Colonic mucosa (tissue), 4 donors: ENCODE measurements around the gene AURKAIP1. TPM values are rescaled to one million over a fixed set of nuclear protein-coding genes. Genes with fewer than 3 reads are reported as not detected.

ENCODE experiments used
- DNase-seq: peaks from one replicate; pipeline ENCODE4 v3.0.0-alpha.2; 2020
- H3K27ac ChIP-seq: fragments of 200-600 bp; one replicate; pipeline ENCODE4 v1.8.0; 2021
- H3K27me3 ChIP-seq: fragments of 200-600 bp; one replicate; pipeline ENCODE4 v1.8.0; 2021
- H3K36me3 ChIP-seq: fragments of 200-600 bp; one replicate; pipeline ENCODE4 v1.8.0; 2021
- H3K4me1 ChIP-seq: fragments of 200-600 bp; one replicate; pipeline ENCODE4 v1.8.0; 2021; ENCODE audit warnings: mild to moderate bottlenecking
- H3K4me3 ChIP-seq: fragments of 200-600 bp; one replicate; pipeline ENCODE4 v1.8.0; 2021
- H3K9ac ChIP-seq, 2 donors: one replicate each; pipeline ENCODE4 v1.7.0; 2013; ENCODE audit warnings: control low read depth in 2 of 2, low read depth in 2 of 2, low read length in 2 of 2
- H3K9me3 ChIP-seq: fragments of 200-600 bp; one replicate; pipeline ENCODE4 v1.8.0; 2021
- CTCF ChIP-seq: fragments of 200-600 bp; IDR thresholded peaks from one replicate; pipeline ENCODE4 v1.8.0; 2022; ENCODE audit warnings: antibody characterized with exemption, mild to moderate bottlenecking
- intact Hi-C: fragments of 100-400 bp; cut with DNase I; formaldehyde crosslinking; loops from one replicate; pipeline ENCODE4 v1.14.1; 2022
- total RNA-seq, 2 donors: library from RNA; stranded (reverse); fragmentation: NEBNext Ultra II Directional in 1 of 2; extraction: Animal tissue kit (Norgen Biotek cat#: 25700) in 1 of 2; gene quantifications; one replicate each; pipeline ENCODE4 v1.2.1, GENCODE V29; 2021
- donor health status: healthy.
- donor health status: DM: no; HTN: no; CAD: no.
- donor health status: DM: no; HTN: no; CAD: no.

The AURKAIP1 gene
- total RNA-seq, 2 donors from 2014 or later = 179 to 332 TPM

GRCh38 chr1:1344655-1345361, 30.2 kb downstream of the AURKAIP1 start:
- no peaks in the 10 kb centered on the region for H3K9me3 ChIP-seq

DNA sequence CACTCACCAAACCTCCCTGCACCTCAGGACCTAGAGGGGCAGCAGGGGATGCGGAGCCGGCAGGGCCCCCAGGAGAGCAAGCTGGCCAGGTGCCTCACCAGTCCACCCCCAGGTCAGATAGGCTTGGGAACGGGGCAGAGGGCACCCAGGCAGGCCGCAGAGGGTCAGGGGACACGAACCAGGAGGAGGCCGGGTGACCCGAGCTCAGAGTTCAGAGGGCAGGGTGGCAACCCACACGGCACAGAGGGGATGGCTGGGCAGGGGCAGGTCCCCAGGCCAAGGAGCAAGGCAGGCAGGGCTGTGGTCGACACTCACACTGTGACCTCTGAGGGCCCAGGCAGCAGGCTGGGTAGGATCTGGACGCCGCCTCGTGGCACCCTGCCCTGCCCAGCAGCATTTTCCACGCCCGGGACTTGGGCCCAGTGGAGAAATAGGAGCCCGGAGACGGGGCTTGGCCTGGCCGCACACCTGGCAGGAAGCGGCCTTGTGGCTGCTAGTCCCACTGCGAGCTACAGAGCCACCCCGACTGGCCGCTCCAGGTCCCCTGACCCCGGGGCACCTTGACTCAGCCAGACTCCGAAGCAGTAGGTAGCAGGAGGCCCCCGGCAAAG, 31.1 kb downstream of the AURKAIP1 start:
- no peaks in the 10 kb centered on the region for H3K9me3 ChIP-seq
- H3K36me3 ChIP-seq = no peaks in the 10 kb centered on the region
- H3K4me1 ChIP-seq = peaks cover 17% of the 10 kb centered on the region
- TF ChIP-seq CTCF = no peak
- H3K9ac ChIP-seq = no peak overlapping the region
- no peak for DNase-seq
- H3K27ac ChIP-seq = no peak overlapping the region
- no peak overlapping the region for H3K4me3 ChIP-seq
- H3K27me3 ChIP-seq = no peaks in the 10 kb centered on the region
- intact Hi-C loops = no loop called here

More at GRCh38 chr1:1344655-1345361, 30.2 kb downstream of the AURKAIP1 start:
- Histone ChIP-seq H3K27ac (no peak overlapping the region), H3K4me3 (no peak overlapping the region), H3K36me3 (no peaks in the 10 kb centered on the region), H3K9ac (peak overlapping the region in 1 of 2 donors; percentile 2), H3K27me3 (no peaks in the 10 kb centered on the region), H3K4me1 (peaks cover 17% of the 10 kb centered on the region)
- intact Hi-C loops = no loop called here
- no peak for DNase-seq
- peak; percentile 30 for TF ChIP-seq CTCF

DNA sequence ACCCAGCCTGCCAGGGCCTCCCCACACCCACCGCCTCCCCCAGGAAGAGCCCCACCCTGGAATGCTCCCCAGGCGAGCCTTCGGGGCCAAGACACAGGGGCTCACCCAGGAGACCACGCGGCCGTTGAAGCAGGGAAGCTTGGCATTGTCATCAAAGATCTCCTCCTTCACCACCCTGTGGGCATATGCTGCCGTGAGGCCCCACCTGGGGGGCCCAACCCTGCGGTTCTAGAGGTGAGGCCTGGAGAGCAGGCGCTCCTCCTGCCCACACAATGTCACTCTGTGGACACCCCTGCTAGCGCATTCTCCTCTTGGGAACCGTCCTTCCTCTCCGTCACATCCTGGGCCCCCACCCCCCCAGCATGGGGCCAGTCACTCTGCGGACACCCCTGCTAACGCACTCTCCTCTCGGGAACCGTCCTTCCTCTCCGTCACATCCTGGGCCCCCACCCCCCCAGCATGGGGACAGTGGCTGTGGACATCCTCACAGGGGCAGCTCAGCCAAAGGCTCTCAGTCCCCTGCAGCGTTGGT, 32.4 kb downstream of the AURKAIP1 start:
- peaks cover 14% of the 10 kb centered on the region for H3K4me1 ChIP-seq
- intact Hi-C loops = no loop called here
- no peaks in the 10 kb centered on the region for H3K27me3 ChIP-seq
- H3K27ac ChIP-seq = no peak overlapping the region
- H3K9ac ChIP-seq = no peak overlapping the region
- TF ChIP-seq CTCF = no peak
- H3K36me3 ChIP-seq = no peaks in the 10 kb centered on the region
- no peak for DNase-seq
- no peaks in the 10 kb centered on the region for H3K9me3 ChIP-seq
- H3K4me3 ChIP-seq = no peak overlapping the region

- no peaks in the 10 kb centered on the region for H3K9me3 ChIP-seq
- no peak overlapping the region for H3K9ac ChIP-seq
- H3K27ac ChIP-seq = no peak overlapping the region
- intact Hi-C loops = no loop called here
- no peak for DNase-seq
- no peaks in the 10 kb centered on the region for H3K36me3 ChIP-seq
- no peak overlapping the region for H3K4me3 ChIP-seq
- no peak for TF ChIP-seq CTCF
- H3K27me3 ChIP-seq = no peaks in the 10 kb centered on the region
- H3K4me1 ChIP-seq = peaks cover 9% of the 10 kb centered on the region
Measured at GRCh38 chr1:1342061-1342562, 32.9 kb downstream of the AURKAIP1 start.

DNA sequence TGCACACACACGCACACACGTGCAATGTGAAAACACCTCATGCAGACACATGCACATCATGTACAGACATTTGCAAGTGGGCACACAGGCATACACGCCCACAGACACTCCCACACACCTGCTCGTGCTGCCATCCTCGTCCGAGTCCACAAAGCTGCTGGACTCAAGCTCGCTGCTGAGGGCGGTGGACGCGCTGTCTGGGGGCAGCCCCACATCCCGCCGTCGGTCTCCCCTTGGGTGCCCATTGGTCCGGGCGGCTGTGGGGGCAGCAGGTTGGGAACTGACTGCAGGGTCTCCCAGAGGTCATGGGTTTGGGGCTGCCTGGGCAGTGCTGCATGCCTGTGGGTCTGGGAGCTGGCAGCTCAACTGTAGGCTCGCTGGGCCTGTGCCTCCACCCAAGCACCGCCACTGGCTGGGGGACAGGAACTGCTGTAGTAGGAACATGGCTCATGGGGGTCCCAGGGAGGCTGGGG, 33.4 kb downstream of the AURKAIP1 start:
- Histone ChIP-seq H3K9ac (no peak overlapping the region), H3K27ac (no peak overlapping the region), H3K27me3 (no peaks in the 10 kb centered on the region), H3K9me3 (no peaks in the 10 kb centered on the region), H3K4me3 (no peak overlapping the region), H3K4me1 (peaks cover 9% of the 10 kb centered on the region), H3K36me3 (no peaks in the 10 kb centered on the region)
- no peak for TF ChIP-seq CTCF
- no peak for DNase-seq
- intact Hi-C loops = no loop called here
